NT2/D1 (cell line): ENCODE results near the gene THEM4.
A peak's percentile ranks its signal among the peaks of the same experiment; 100 is the strongest.

Source experiments
- DNase-seq: peaks from one replicate; pipeline ENCODE4 v3.0.0-alpha.2; 2011; ENCODE audit warnings: low read depth, low spot score
- H3K27me3 ChIP-seq: 2 replicates; pipeline ENCODE4 v1.6.0; 2011; ENCODE audit warnings: mild to moderate bottlenecking; ENCODE audit not compliant: insufficient read length, insufficient read depth
- H3K36me3 ChIP-seq: 2 replicates; pipeline ENCODE4 v1.6.1; 2011; ENCODE audit warnings: mild to moderate bottlenecking, low read length, mixed read lengths; ENCODE audit not compliant: insufficient read depth, insufficient read length
- H3K4me1 ChIP-seq: 2 replicates; pipeline ENCODE4 v1.5.1; 2011; ENCODE audit not compliant: insufficient read depth, insufficient read length
- H3K4me3 ChIP-seq: 2 replicates; pipeline ENCODE4 v1.5.1; 2011; ENCODE audit warnings: low read depth; ENCODE audit not compliant: insufficient read length
- H3K9ac ChIP-seq: 2 replicates; pipeline ENCODE4 v1.6.0; 2011; ENCODE audit warnings: low read depth; ENCODE audit not compliant: insufficient read length
- H3K9me3 ChIP-seq: 2 replicates; pipeline ENCODE4 v1.5.1; 2011; ENCODE audit warnings: mild to moderate bottlenecking, low read length; ENCODE audit not compliant: insufficient read depth
- SUZ12 ChIP-seq: IDR thresholded peaks from 2 replicates; pipeline ENCODE4 v1.6.1; 2011; ENCODE audit not compliant: insufficient read length, insufficient read depth; ENCODE audit errors: extremely low read depth
- YY1 ChIP-seq: IDR thresholded peaks from 2 replicates; pipeline ENCODE4 v1.6.1; 2011; ENCODE audit not compliant: insufficient read length, insufficient read depth
- ZNF274 ChIP-seq: IDR thresholded peaks from 2 replicates; pipeline ENCODE4 v1.6.1; 2011; ENCODE audit warnings: mild to moderate bottlenecking, low read depth, low read length

The THEM4 gene

DNA sequence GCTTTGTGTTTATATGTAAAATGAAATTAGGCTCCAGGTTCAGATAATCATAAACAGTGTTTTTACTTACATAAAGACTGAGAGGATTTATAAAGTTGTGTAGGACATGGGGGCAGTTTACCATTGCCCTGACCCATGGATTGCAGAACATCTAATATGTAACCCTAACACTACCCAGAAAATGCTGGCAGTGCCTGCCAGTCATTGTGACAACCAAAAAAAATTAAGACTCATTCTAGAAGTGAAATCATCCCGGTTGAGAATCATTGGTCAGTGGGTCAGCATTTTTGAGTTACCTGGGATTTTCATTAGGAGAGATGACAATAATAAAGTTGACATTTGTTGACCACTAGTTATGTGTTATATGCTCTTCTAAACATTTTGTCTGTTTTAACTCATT lies 31.2 kb upstream of the THEM4 start:
- DNase-seq: no peak
- Histone ChIP-seq H3K4me1 (no peaks in the 10 kb centered on the region), H3K27me3 (no peaks in the 10 kb centered on the region), H3K36me3 (no peaks in the 10 kb centered on the region), H3K4me3 (no peak overlapping the region), H3K9ac (no peak overlapping the region), H3K9me3 (no peaks in the 10 kb centered on the region)
- no peak for TF ChIP-seq YY1
- no peak for TF ChIP-seq SUZ12
- no peak for TF ChIP-seq ZNF274

DNA sequence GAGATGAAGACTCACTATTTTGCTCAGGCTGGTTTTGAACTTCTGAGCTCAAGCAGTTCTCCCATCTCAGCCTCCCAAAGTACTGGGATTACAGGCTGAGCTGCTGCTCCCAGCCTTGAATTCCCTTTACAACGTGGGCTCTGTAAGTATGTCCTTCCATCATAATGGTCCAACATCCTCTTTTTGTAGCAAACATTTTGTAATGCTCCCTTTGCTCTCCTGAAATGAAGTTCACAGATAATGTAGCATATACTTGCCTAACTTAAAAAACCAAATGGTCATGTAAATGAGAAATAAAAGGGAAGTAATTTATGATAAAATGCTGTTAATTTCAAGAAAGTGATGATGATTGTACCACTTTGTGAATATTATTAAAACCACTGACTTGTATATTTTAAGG lies 30.5 kb upstream of the THEM4 start:
- no peaks in the 10 kb centered on the region for H3K9me3 ChIP-seq
- H3K9ac ChIP-seq: no peak overlapping the region
- DNase-seq: no peak
- no peaks in the 10 kb centered on the region for H3K27me3 ChIP-seq
- no peak for TF ChIP-seq SUZ12
- TF ChIP-seq YY1: no peak
- TF ChIP-seq ZNF274: no peak
- no peaks in the 10 kb centered on the region for H3K4me1 ChIP-seq
- H3K36me3 ChIP-seq: no peaks in the 10 kb centered on the region
- H3K4me3 ChIP-seq: no peak overlapping the region

DNA sequence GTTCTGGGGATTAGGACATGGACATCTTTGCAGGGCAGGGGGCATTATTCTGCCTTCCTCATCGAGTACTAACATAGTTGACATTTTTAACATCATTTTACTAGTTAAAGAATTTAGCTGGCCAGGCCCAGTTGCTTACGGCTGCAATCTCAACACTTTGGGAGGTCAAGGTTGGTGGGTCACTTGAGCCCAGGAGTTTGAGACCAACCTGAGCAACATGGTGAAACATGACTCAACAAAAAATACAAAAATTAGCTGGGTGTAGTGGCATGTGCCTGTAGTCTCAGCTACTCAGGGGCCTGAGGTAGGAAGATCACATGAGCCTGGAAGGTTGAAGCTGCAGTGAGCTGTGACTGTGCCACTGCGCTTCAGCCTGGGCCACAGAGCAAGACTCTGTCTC lies 29.8 kb upstream of the THEM4 start:
- no peak for TF ChIP-seq ZNF274
- no peak for TF ChIP-seq YY1
- no peak for TF ChIP-seq SUZ12
- no peaks in the 10 kb centered on the region for H3K9me3 ChIP-seq
- DNase-seq: no peak
- H3K9ac ChIP-seq: no peak overlapping the region
- no peaks in the 10 kb centered on the region for H3K4me1 ChIP-seq
- no peak overlapping the region for H3K4me3 ChIP-seq
- no peaks in the 10 kb centered on the region for H3K27me3 ChIP-seq
- H3K36me3 ChIP-seq: no peaks in the 10 kb centered on the region

GRCh38 chr1:151936653-151937052 lies 27.3 kb upstream of the THEM4 start:
- Histone ChIP-seq H3K4me1 (no peaks in the 10 kb centered on the region), H3K27me3 (no peaks in the 10 kb centered on the region), H3K9me3 (no peaks in the 10 kb centered on the region), H3K9ac (no peak overlapping the region), H3K36me3 (no peaks in the 10 kb centered on the region), H3K4me3 (no peak overlapping the region)
- TF ChIP-seq SUZ12 (no peak), ZNF274 (no peak), YY1 (no peak)
- no peak for DNase-seq

DNA sequence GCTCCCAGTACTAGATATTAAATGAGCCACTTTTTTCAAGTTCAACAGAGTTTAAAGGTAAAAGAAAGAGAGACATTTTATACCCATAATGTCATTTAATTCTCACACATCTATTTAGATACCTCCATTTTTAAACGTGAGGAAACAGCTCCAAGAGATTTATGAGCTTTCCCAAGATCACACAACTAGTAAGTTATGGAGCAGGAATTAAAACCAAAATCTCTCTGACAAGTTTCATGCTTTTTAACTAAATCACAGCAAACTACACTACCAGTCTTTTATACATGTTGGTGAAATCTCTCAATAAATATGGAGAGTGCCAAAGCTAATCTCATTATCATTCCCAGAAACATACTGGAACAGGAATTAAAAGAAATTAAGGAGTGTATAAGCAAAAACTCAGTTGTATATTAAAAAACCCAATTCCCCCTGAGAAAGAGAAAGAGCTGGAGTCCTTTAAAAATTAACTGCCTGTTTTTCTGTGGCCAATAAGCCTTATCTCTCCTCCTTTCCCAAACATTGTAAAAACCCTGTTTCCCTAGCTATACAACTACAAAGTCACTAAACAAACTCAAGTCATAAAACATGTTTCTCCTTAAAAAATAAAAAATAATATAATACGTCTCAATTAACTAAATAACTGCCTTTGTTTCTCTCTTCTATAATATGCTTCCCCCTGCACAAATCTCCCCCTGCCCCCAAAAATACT lies 26.7 kb upstream of the THEM4 start:
- Histone ChIP-seq H3K9me3 (no peaks in the 10 kb centered on the region), H3K4me1 (no peaks in the 10 kb centered on the region), H3K27me3 (no peaks in the 10 kb centered on the region), H3K9ac (no peak overlapping the region), H3K4me3 (no peak overlapping the region), H3K36me3 (no peaks in the 10 kb centered on the region)
- TF ChIP-seq SUZ12 (no peak), ZNF274 (no peak), YY1 (no peak)
- DNase-seq: no peak

DNA sequence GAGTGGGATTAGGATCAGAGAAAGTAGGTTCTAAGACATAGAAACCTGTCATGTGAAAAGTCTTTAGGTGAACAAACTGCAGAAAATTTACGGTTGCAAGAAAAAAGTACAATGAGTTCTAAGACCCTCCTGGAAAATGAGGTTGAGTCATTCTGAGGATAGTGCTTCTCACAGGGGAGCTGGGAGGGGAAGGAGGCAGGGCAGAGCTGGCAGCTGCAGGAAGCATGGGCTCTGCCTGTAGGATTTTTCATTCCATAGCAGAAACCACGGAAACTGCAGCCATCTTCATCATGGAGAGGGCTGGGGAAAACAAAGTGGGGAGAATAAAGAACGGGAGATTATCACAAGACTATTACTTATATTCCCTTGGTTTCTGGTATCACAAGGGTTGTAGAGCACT lies 25.8 kb upstream of the THEM4 start:
- no peaks in the 10 kb centered on the region for H3K27me3 ChIP-seq
- no peaks in the 10 kb centered on the region for H3K4me1 ChIP-seq
- no peak for TF ChIP-seq YY1
- TF ChIP-seq SUZ12: no peak
- TF ChIP-seq ZNF274: no peak
- no peaks in the 10 kb centered on the region for H3K36me3 ChIP-seq
- no peak for DNase-seq
- H3K9ac ChIP-seq: no peak overlapping the region
- no peaks in the 10 kb centered on the region for H3K9me3 ChIP-seq
- H3K4me3 ChIP-seq: no peak overlapping the region

GRCh38 chr1:151934048-151934493 lies 24.8 kb upstream of the THEM4 start:
- Histone ChIP-seq H3K27me3 (no peaks in the 10 kb centered on the region), H3K36me3 (no peaks in the 10 kb centered on the region), H3K4me3 (no peak overlapping the region), H3K9me3 (peaks cover 7% of the 10 kb centered on the region; the same call in 1 of the 2 replicates), H3K4me1 (no peaks in the 10 kb centered on the region), H3K9ac (no peak overlapping the region)
- TF ChIP-seq YY1: no peak
- TF ChIP-seq ZNF274: no peak
- no peak for TF ChIP-seq SUZ12
- peak; percentile 63 for DNase-seq
